ENCODE data around the gene WDR41. TPM values are rescaled to one million over a fixed set of nuclear protein-coding genes. Genes with fewer than 3 reads are reported as not detected.

WDR41 gene
- total RNA-seq, 4 donors from 2014 or later: 22.4 to 40.9 (median 37.4) TPM

GRCh38 chr5:77423022-77423750 is 68.9 kb downstream of the WDR41 start:
- WGBS, 2 donors: 57 to 60% methylated on average over 2 of the region's 2 CpGs
- intact Hi-C loops (cut with DNase I; ENCODE audit: low total_unique reads): no loop called here
- H3K4me3 ChIP-seq (ENCODE audit: low read depth, poor library complexity, severe bottlenecking): no peak overlapping the region
- DNase-seq (ENCODE audit: low spot score in 2 of 2): no peak
- TF ChIP-seq POLR2A (IDR thresholded peaks at IDR 0.05): no peak
- TF ChIP-seq, protein P1, sequence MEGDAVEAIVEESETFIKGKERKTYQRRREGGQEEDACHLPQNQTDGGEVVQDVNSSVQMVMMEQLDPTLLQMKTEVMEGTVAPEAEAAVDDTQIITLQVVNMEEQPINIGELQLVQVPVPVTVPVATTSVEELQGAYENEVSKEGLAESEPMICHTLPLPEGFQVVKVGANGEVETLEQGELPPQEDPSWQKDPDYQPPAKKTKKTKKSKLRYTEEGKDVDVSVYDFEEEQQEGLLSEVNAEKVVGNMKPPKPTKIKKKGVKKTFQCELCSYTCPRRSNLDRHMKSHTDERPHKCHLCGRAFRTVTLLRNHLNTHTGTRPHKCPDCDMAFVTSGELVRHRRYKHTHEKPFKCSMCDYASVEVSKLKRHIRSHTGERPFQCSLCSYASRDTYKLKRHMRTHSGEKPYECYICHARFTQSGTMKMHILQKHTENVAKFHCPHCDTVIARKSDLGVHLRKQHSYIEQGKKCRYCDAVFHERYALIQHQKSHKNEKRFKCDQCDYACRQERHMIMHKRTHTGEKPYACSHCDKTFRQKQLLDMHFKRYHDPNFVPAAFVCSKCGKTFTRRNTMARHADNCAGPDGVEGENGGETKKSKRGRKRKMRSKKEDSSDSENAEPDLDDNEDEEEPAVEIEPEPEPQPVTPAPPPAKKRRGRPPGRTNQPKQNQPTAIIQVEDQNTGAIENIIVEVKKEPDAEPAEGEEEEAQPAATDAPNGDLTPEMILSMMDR (IDR thresholded peaks at IDR 0.05): no peak

GRCh38 chr5:77420940-77421339 is 71.2 kb downstream of the WDR41 start:
- TF ChIP-seq POLR2A (IDR thresholded peaks at IDR 0.05): no peak
- TF ChIP-seq, protein P1 (IDR thresholded peaks at IDR 0.05): no peak
- WGBS, 2 donors: 50 to 86% methylated on average over 3 of the region's 3 CpGs
- intact Hi-C loops (cut with DNase I; ENCODE audit: low total_unique reads): no loop called here
- H3K4me3 ChIP-seq (ENCODE audit: low read depth, poor library complexity, severe bottlenecking): no peak overlapping the region
- no peak for DNase-seq (ENCODE audit: low spot score in 2 of 2)

DNA sequence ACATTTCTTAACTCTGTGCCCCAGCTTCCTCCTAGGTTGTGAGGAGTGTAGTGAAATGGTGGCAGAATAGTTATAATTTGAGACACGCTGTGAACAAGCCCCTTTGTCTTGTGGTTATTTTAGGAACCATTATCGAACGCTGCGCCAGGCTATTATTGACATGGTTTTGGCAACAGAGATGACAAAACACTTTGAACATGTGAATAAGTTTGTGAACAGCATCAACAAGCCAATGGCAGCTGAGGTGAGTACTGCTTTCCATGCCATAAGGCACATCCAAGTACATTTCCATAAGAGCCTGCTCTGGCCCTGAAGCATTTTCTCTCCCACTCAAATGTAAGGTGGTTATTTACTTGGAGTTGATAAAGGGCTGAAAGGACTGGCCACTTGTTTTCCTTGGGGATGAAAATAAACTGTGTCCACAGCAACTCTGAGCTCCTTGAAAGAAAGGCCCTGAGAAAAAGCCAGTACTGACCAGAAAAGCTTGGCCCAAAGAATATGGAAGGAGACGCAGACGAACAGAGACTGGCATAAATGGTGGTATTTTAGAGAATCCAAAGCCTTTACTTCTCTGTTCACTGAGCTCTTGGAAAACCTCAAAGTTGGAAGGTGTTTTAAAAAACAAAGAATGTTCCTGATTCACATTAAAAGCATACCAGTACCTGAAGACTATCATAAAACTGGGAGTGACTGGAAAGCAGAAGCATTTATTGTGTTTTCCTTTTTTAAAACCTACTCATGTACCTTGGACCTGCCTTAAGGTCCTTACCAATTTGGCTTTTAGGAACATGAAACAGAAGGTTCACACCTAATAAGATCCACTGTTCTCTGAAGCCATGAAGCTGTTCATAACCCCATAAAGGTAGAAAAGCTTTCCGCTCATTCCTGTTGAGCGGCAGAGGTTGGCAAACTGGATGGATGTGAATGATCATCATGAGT is 72.2 kb downstream of the WDR41 start:
- no peak overlapping the region for H3K4me3 ChIP-seq (ENCODE audit: low read depth, poor library complexity, severe bottlenecking)
- DNase-seq (ENCODE audit: low spot score in 2 of 2): no peak
- WGBS, 2 donors: 81 to 88% methylated on average over 8 of the region's 8 CpGs
- TF ChIP-seq POLR2A (IDR thresholded peaks at IDR 0.05): no peak
- TF ChIP-seq, protein P1 (IDR thresholded peaks at IDR 0.05): no peak
- intact Hi-C loops (cut with DNase I; ENCODE audit: low total_unique reads): no loop called here

GRCh38 chr5:77418601-77419581 is 73.2 kb downstream of the WDR41 start:
- H3K4me3 ChIP-seq (ENCODE audit: low read depth, poor library complexity, severe bottlenecking): no peak overlapping the region
- WGBS, 2 donors: 66 to 72% methylated on average over 13 of the region's 13 CpGs
- no peak for TF ChIP-seq POLR2A (IDR thresholded peaks at IDR 0.05)
- TF ChIP-seq, protein P1 (IDR thresholded peaks at IDR 0.05): no peak
- intact Hi-C loops (cut with DNase I; ENCODE audit: low total_unique reads): no loop called here
- DNase-seq (ENCODE audit: low spot score in 2 of 2): no peak

DNA sequence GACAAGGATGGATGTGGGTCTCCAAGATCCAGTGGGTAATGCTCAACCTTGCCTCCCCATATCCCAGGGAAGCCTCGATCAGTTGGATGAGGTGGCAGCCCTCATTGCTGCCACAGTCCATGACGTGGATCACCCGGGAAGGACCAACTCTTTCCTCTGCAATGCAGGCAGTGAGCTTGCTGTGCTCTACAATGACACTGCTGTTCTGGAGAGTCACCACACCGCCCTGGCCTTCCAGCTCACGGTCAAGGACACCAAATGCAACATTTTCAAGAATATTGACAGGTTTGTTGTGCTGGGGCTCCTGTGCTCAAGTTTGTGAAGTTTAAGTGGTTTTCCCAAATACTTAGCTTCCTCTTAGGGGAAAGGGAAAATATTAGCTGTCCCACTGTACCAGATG is 74.0 kb downstream of the WDR41 start:
- no peak overlapping the region for H3K4me3 ChIP-seq (ENCODE audit: low read depth, poor library complexity, severe bottlenecking)
- WGBS, 2 donors: 84 to 93% methylated on average over 5 of the region's 5 CpGs
- TF ChIP-seq POLR2A (IDR thresholded peaks at IDR 0.05): no peak
- TF ChIP-seq, protein P1 (IDR thresholded peaks at IDR 0.05): no peak
- intact Hi-C loops (cut with DNase I; ENCODE audit: low total_unique reads): no loop called here
- no peak for DNase-seq (ENCODE audit: low spot score in 2 of 2)

Measured in lower leg skin (tissue), 4 donors.